Endothelial cell of umbilical vein (primary cell): ENCODE results near the gene HOXD3. TPM values are rescaled to one million over a fixed set of nuclear protein-coding genes. Genes with fewer than 3 reads are reported as not detected.

Experiments used
- BruUV-seq: library from RNA; stranded (reverse); fragments of 400-500 nt; replicated peaks from 2 replicates; lab custom pipeline; 2021; lab: Mats Ljungman, UMichigan
- CTCF ChIA-PET: fragments of 300-600, 350-600 bp; sonication (Branson Sonifier 250); formaldehyde crosslinking; loops from one replicate; lab custom pipeline; 2021; ENCODE audit warnings: antibody characterized with exemption, inconsistent platforms; lab: Charles Lee
- POLR2A ChIA-PET: fragments of 300-600, 350-600 bp; sonication (Branson Sonifier 250); formaldehyde crosslinking; loops from one replicate; lab custom pipeline; 2021; ENCODE audit warnings: antibody characterized with exemption, inconsistent platforms; lab: Charles Lee
- DNase-seq: peaks from one replicate; pipeline ENCODE4 v3.0.0-alpha.2; 2011; ENCODE audit warnings: low read depth, low spot score
- FAIRE-seq: peaks from 2 replicates; lab custom pipeline; 2011; peaks lifted over from hg19 to GRCh38; lab: Jason Lieb, UNC
- H2AFZ ChIP-seq: 2 replicates; pipeline ENCODE4 v1.6.0; 2012; ENCODE audit warnings: low read depth, low read length, control low read depth, inconsistent platforms
- H3K27ac ChIP-seq: 2 replicates; pipeline ENCODE4 v1.5.1; 2011; ENCODE audit warnings: low read depth, mild to moderate bottlenecking, control low read depth, low read length, moderate library complexity; ENCODE audit not compliant: insufficient read depth
- H3K27me3 ChIP-seq, 2 experiments: 2 replicates each; pipeline versions ENCODE4 v1.6.0 to v1.6.1; 2011; ENCODE audit warnings: low read length in 2 of 2, mixed read lengths in 1 of 2; ENCODE audit not compliant: control insufficient read depth in 2 of 2, insufficient read depth in 2 of 2
- H3K36me3 ChIP-seq, 2 experiments: 2 replicates in 1 of 2; 3 replicates in 1 of 2; pipeline ENCODE4 v1.5.1; 2011; ENCODE audit warnings: low read length in 2 of 2, mild to moderate bottlenecking in 1 of 2, moderate library complexity in 1 of 2; ENCODE audit not compliant: control insufficient read depth in 2 of 2, insufficient read depth in 2 of 2; ENCODE audit errors: extremely low read depth in 1 of 2
- H3K4me1 ChIP-seq: 3 replicates; pipeline ENCODE4 v1.5.1; 2011; ENCODE audit warnings: mild to moderate bottlenecking, low read length; ENCODE audit not compliant: control insufficient read depth, insufficient read depth; ENCODE audit errors: extremely low read depth
- H3K4me2 ChIP-seq: 2 replicates; pipeline ENCODE4 v1.6.1; 2011; ENCODE audit warnings: low read length, control low read depth, mixed read lengths; ENCODE audit not compliant: insufficient read depth
- H3K4me3 ChIP-seq, 3 experiments: fragments of 200-600 bp in 1 of 3; sonication (generic), shearing (Covaris generic) in 1 of 3; replicated peaks in 1 of 3; 2 replicates each; pipeline ENCODE4 v1.5.1; 2011 to 2016; ENCODE audit warnings: control low read depth in 3 of 3, low read length in 3 of 3, mild to moderate bottlenecking in 2 of 3, inconsistent platforms in 1 of 3, low read depth in 1 of 3, moderate library complexity in 1 of 3; ENCODE audit not compliant: insufficient read depth in 1 of 3
- H3K79me2 ChIP-seq: 2 replicates; pipeline ENCODE4 v1.6.0; 2012; ENCODE audit warnings: low read length, inconsistent platforms; ENCODE audit not compliant: control insufficient read depth, insufficient read depth
- H3K9ac ChIP-seq: replicated peaks from 2 replicates; pipeline ENCODE3; 2011; ENCODE audit warnings: low read length, control low read depth; ENCODE audit not compliant: insufficient read depth; ENCODE audit errors: extremely low read depth
- H3K9me1 ChIP-seq: replicated peaks from 3 replicates; pipeline ENCODE4 v1.6.0; 2011; ENCODE audit warnings: mild to moderate bottlenecking, low read length; ENCODE audit not compliant: control insufficient read depth, insufficient read depth; ENCODE audit errors: extremely low read depth
- H3K9me3 ChIP-seq: replicated peaks from 2 replicates; pipeline ENCODE4 v1.5.1; 2012; ENCODE audit warnings: low read length, inconsistent platforms; ENCODE audit not compliant: control insufficient read depth, insufficient read depth
- H4K20me1 ChIP-seq: replicated peaks from 2 replicates; pipeline ENCODE3; 2011; ENCODE audit warnings: mild to moderate bottlenecking, low read length; ENCODE audit not compliant: control insufficient read depth, insufficient read depth; ENCODE audit errors: extremely low read depth
- EZH2 ChIP-seq: IDR thresholded peaks from 2 replicates; pipeline ENCODE4 v1.6.1; 2012; ENCODE audit warnings: borderline replicate concordance, low read depth, mild to moderate bottlenecking, moderate library complexity, low read length, inconsistent platforms; ENCODE audit not compliant: severe bottlenecking
- GATA2 ChIP-seq: IDR thresholded peaks from 2 replicates; pipeline ENCODE4 v1.7.0; 2011; ENCODE audit warnings: low read depth, mild to moderate bottlenecking, moderate library complexity, mixed read lengths, low read length; ENCODE audit not compliant: insufficient read length, insufficient read depth
- JUN ChIP-seq: IDR thresholded peaks from 2 replicates; pipeline ENCODE4 v1.6.1; 2011; ENCODE audit warnings: borderline replicate concordance, low read depth; ENCODE audit not compliant: insufficient read length, insufficient read depth
- MYC ChIP-seq: IDR thresholded peaks from one replicate; pipeline ENCODE4 v1.6.1; 2011; ENCODE audit warnings: mild to moderate bottlenecking, low read depth, low read length
- POLR2A ChIP-seq: IDR thresholded peaks from 2 replicates; pipeline ENCODE4 v1.6.1; 2012; ENCODE audit warnings: low read depth, mild to moderate bottlenecking, control low read depth, low read length
- POLR2AphosphoS5 ChIP-seq: IDR thresholded peaks from 2 replicates; pipeline ENCODE4 v1.6.1; 2012; ENCODE audit warnings: low read depth, mild to moderate bottlenecking, control low read depth, low read length, moderate library complexity; ENCODE audit not compliant: insufficient read depth
- dilution Hi-C: fragments of 300-500 bp; cut with MboI; formaldehyde crosslinking; loops from one replicate; pipeline ENCODE4 v1.15.0; 2019; ENCODE audit warnings: low sequenced_read_pairs; ENCODE audit not compliant: extremely low pct_ligation_motif_present
- intact Hi-C: fragments of 100-400 bp; cut with micrococcal nuclease; formaldehyde crosslinking; loops from one replicate; pipeline ENCODE4 v1.10.0; 2022
- polyA plus RNA-seq, 4 experiments: library from polyadenylated mRNA; depleted of rRNA in 3 of 4; stranded (reverse) in 3 of 4; unstranded in 1 of 4; fragments of >200 nt; gene quantifications; 2 replicates each; pipeline versions ENCODE4 v1.2.1 to v1.2.3, GENCODE V29; 2011 to 2012; ENCODE audit warnings: missing spikeins in 1 of 4
- total RNA-seq: library from RNA; stranded (reverse); gene quantifications from 2 replicates; pipeline ENCODE4 v1.2.3, GENCODE V29; 2021
- TF ChIP-seq, protein P1 (sequence below), 2 donors: IDR thresholded peaks; 1 replicate in 1 of 2; 2 replicates in 1 of 2; pipeline ENCODE4 v1.5.1; 2011; ENCODE audit warnings: low read length in 2 of 2, mild to moderate bottlenecking in 2 of 2, moderate library complexity in 2 of 2, control low read depth in 1 of 2, inconsistent platforms in 1 of 2, low read depth in 1 of 2; ENCODE audit not compliant: insufficient read depth in 1 of 2; ENCODE audit errors: extremely low read depth in 1 of 2
- TF ChIP-seq, protein P2 (sequence below): IDR thresholded peaks from 2 replicates; pipeline ENCODE4 v1.6.1; 2011; ENCODE audit not compliant: insufficient read depth, insufficient read length

HOXD3 gene
- total and polyA plus RNA-seq, 2 donors (not counting 3 experiments of a cell fraction or from before 2014, with no cell fraction given) = 2.9 to 20.9 TPM

DNA sequence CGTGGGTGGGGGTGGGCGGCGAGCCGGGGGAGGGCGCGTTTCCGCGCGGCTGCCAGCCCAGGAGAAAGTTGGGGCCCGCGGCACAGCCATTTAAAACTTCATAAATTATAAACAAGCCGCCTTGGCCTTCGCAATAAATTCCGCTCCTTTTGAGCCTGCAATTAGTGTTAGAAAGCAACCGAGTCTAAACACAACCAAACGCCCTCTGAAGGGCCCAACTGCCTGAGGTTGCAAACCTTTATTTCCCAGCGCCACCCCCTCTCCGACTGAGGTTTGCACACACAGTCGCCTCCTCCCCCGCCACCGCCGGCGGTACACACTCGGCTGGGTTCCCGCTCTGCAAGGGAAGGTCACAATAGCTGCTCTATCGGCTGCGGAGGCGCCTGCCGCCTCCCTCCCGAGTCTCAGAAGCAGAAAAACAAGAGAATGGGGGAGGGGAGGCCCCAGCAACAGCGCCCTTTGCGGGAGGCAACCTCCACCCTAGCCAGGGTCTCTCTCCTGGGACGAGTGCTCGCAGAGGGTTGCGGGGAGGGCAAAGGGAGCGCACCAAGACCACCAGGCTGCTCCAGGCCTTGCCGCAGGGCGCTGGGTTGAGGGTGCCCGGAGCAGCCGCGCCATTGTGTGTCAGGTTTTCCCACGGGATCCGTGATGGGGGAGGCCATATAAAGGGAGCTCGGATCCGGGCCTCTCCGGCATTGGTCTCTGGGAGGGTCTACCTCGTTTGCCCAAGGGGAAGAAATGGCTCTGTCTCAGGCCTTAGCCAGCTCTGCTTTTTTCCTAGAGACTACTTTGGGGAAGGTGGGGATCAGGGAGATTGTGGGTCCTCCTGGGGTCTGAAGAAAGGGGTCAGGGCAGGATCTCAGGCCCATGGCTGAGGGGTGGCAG, 18.0 kb downstream of the HOXD3 start:
- no peak overlapping the region for H3K27ac ChIP-seq
- no peaks in the 10 kb centered on the region for H3K36me3 ChIP-seq
- H4K20me1 ChIP-seq = no peaks in the 10 kb centered on the region
- FAIRE-seq = no peak
- POLR2A ChIA-PET = no interaction called here
- no peak overlapping the region for H2AFZ ChIP-seq
- no peaks in the 10 kb centered on the region for H3K27me3 ChIP-seq
- no peak overlapping the region for H3K4me2 ChIP-seq
- dilution Hi-C loops = no loop called here
- no peaks in the 10 kb centered on the region for H3K9me3 ChIP-seq
- intact Hi-C loops = loop anchor here (5.0 kb wide), 1 partner anchor 342 kb away; no protein-coding TSS in a partner anchor
- no TSS peak for BruUV-seq
- no peak overlapping the region for H3K4me3 ChIP-seq
- H3K9me1 ChIP-seq = no peaks in the 10 kb centered on the region
- H3K9ac ChIP-seq = no peak overlapping the region
- peaks cover 24% of the 10 kb centered on the region for H3K4me1 ChIP-seq
- CTCF ChIA-PET = interaction anchor here (0.7 to 3.5 kb wide), 6 partner anchors 10 to 477 kb away, joined by 3 to 20 read pairs (median 4); no protein-coding TSS in a partner anchor
- H3K79me2 ChIP-seq = no peaks in the 10 kb centered on the region
- TF ChIP-seq JUN (no peak), POLR2A (no peak), GATA2 (no peak), EZH2 (no peak), POLR2AphosphoS5 (no peak), MYC (no peak)
- TF ChIP-seq, protein P1, sequence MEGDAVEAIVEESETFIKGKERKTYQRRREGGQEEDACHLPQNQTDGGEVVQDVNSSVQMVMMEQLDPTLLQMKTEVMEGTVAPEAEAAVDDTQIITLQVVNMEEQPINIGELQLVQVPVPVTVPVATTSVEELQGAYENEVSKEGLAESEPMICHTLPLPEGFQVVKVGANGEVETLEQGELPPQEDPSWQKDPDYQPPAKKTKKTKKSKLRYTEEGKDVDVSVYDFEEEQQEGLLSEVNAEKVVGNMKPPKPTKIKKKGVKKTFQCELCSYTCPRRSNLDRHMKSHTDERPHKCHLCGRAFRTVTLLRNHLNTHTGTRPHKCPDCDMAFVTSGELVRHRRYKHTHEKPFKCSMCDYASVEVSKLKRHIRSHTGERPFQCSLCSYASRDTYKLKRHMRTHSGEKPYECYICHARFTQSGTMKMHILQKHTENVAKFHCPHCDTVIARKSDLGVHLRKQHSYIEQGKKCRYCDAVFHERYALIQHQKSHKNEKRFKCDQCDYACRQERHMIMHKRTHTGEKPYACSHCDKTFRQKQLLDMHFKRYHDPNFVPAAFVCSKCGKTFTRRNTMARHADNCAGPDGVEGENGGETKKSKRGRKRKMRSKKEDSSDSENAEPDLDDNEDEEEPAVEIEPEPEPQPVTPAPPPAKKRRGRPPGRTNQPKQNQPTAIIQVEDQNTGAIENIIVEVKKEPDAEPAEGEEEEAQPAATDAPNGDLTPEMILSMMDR (IDR thresholded peaks at IDR 0.05; ENCODE audit: extremely low read depth in 1 of 2, insufficient read depth in 1 of 2, low read depth in 1 of 2, low read length in 2 of 2) = no peak
- TF ChIP-seq, protein P2, sequence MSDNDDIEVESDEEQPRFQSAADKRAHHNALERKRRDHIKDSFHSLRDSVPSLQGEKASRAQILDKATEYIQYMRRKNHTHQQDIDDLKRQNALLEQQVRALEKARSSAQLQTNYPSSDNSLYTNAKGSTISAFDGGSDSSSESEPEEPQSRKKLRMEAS = no peak
- no peak for DNase-seq
